ENCODE data around the gene CSMD2. TPM values are rescaled to one million over a fixed set of nuclear protein-coding genes. Genes with fewer than 3 reads are reported as not detected.

The CSMD2 gene
- total RNA-seq, 5 donors from 2014 or later (not counting 1 experiment from before 2014, with no cell fraction given): 0.03 TPM; not detected in 4

- Mint-ChIP-seq H3K36me3 (no peaks in the 10 kb centered on the region), H3K9me3 (peaks cover 0 to 7% (median under 1%) of the 10 kb centered on the region in 3 donors), H3K4me3 (no peak overlapping the region), H3K27ac (no peak overlapping the region), H3K4me1 (no peaks in the 10 kb centered on the region), H3K27me3 (peaks cover 19 to 31% of the 10 kb centered on the region in 2 donors)
- CTCF ChIA-PET: no interaction called here
- no peaks in the 10 kb centered on the region for H3K4me1 ChIP-seq (ENCODE audit: control insufficient read depth in 1 of 2, extremely low read depth in 1 of 2, insufficient read depth in 2 of 2, low read length in 2 of 2)
- DNase-seq: no peak
- no CpG with 5 or more reads among the region's 1 CpG for WGBS (ENCODE audit: insufficient coverage)
- no peaks in the 10 kb centered on the region for H3K36me3 ChIP-seq (ENCODE audit: control insufficient read depth in 2 of 2, extremely low read depth in 1 of 2, insufficient read depth in 1 of 2, low read length in 1 of 2)
- H3K27ac ChIP-seq (ENCODE audit: low read length): no peak overlapping the region
- H3K4me3 ChIP-seq (ENCODE audit: control insufficient read depth in 1 of 2, extremely low read depth in 1 of 2, low read length in 1 of 2): no peak overlapping the region
- ATAC-seq (replicated peaks in 1 of 4): no peak
- POLR2A ChIA-PET: no interaction called here
- no peaks in the 10 kb centered on the region for H3K9me3 ChIP-seq
- peaks cover 0 to 17% of the 10 kb centered on the region in 2 experiments for H3K27me3 ChIP-seq (replicated peaks in 1 of 2; ENCODE audit: control insufficient read depth in 2 of 2, extremely low read depth in 1 of 2, insufficient read depth in 2 of 2, low read length in 1 of 2)
These were observed 110.1 kb downstream of the CSMD2 start for GRCh38 chr1:34054920-34055319.

- CTCF ChIA-PET: no interaction called here
- POLR2A ChIA-PET: no interaction called here
- ATAC-seq (replicated peaks in 1 of 4): no peak
- H3K9me3 Mint-ChIP-seq: peaks cover 0 to 7% (median 5%) of the 10 kb centered on the region in 3 donors
- H3K4me3 Mint-ChIP-seq: no peak overlapping the region
- Histone ChIP-seq H3K4me3 (ENCODE audit: control insufficient read depth in 1 of 2, extremely low read depth in 1 of 2, low read length in 1 of 2) (no peak overlapping the region), H3K36me3 (ENCODE audit: control insufficient read depth in 2 of 2, extremely low read depth in 1 of 2, insufficient read depth in 1 of 2, low read length in 1 of 2) (no peaks in the 10 kb centered on the region), H3K27ac (ENCODE audit: low read length) (no peak overlapping the region), H3K4me1 (ENCODE audit: control insufficient read depth in 1 of 2, extremely low read depth in 1 of 2, insufficient read depth in 2 of 2, low read length in 2 of 2) (no peaks in the 10 kb centered on the region), H3K27me3 (replicated peaks in 1 of 2; ENCODE audit: control insufficient read depth in 2 of 2, extremely low read depth in 1 of 2, insufficient read depth in 2 of 2, low read length in 1 of 2) (peaks cover 0 to 14% of the 10 kb centered on the region in 2 experiments), H3K9me3 (no peaks in the 10 kb centered on the region)
- WGBS (ENCODE audit: insufficient coverage): 100% methylated on average over 1 of the region's 2 CpGs
- H3K4me1 Mint-ChIP-seq: no peaks in the 10 kb centered on the region
- H3K27me3 Mint-ChIP-seq: peaks cover 12 to 21% of the 10 kb centered on the region in 2 donors
- H3K27ac Mint-ChIP-seq: no peak overlapping the region
- no peak for DNase-seq
- no peaks in the 10 kb centered on the region for H3K36me3 Mint-ChIP-seq
These were observed 111.4 kb downstream of the CSMD2 start for GRCh38 chr1:34053660-34054059.

DNA sequence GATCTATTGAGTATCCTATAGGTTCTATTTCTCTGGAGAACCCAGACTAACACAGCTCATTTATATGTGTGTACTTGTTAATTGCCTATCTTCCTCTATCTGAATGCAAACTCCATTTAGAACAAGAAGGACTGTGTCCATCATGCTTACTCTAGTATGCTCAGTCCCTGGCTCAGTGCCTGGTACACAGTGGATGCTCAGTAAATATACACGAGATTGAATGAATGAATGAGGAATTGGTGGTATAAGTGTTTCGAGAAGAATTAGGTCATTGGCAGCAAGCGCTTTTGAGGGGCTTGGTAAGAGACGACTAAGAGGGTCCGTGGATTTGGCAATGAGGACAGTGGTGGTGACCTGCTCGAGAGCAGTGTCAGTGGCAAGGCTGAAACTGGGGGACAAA is 112.5 kb downstream of the CSMD2 start:
- peaks cover 0 to 7% (median 5%) of the 10 kb centered on the region in 3 donors for H3K9me3 Mint-ChIP-seq
- POLR2A ChIA-PET: no interaction called here
- H3K4me1 Mint-ChIP-seq: no peaks in the 10 kb centered on the region
- H3K4me3 Mint-ChIP-seq: no peak overlapping the region
- ATAC-seq (replicated peaks in 1 of 4) (no peak), DNase-seq (no peak)
- no peaks in the 10 kb centered on the region for H3K4me1 ChIP-seq (ENCODE audit: control insufficient read depth in 1 of 2, extremely low read depth in 1 of 2, insufficient read depth in 2 of 2, low read length in 2 of 2)
- 83% methylated on average over 5 of the region's 6 CpGs for WGBS (ENCODE audit: insufficient coverage)
- no peak overlapping the region for H3K4me3 ChIP-seq (ENCODE audit: control insufficient read depth in 1 of 2, extremely low read depth in 1 of 2, low read length in 1 of 2)
- peaks cover 0 to 6% of the 10 kb centered on the region in 2 experiments for H3K27me3 ChIP-seq (replicated peaks in 1 of 2; ENCODE audit: control insufficient read depth in 2 of 2, extremely low read depth in 1 of 2, insufficient read depth in 2 of 2, low read length in 1 of 2)
- H3K9me3 ChIP-seq: no peaks in the 10 kb centered on the region
- CTCF ChIA-PET: no interaction called here
- H3K27me3 Mint-ChIP-seq: peaks cover 6 to 11% of the 10 kb centered on the region in 2 donors
- no peak overlapping the region for H3K27ac ChIP-seq (ENCODE audit: low read length)
- no peaks in the 10 kb centered on the region for H3K36me3 ChIP-seq (ENCODE audit: control insufficient read depth in 2 of 2, extremely low read depth in 1 of 2, insufficient read depth in 1 of 2, low read length in 1 of 2)
- H3K27ac Mint-ChIP-seq: no peak overlapping the region
- H3K36me3 Mint-ChIP-seq: no peaks in the 10 kb centered on the region

- no peak overlapping the region for H3K4me3 Mint-ChIP-seq
- DNase-seq: no peak
- no peak overlapping the region for H3K27ac Mint-ChIP-seq
- no CpG with 5 or more reads among the region's 3 CpGs for WGBS (ENCODE audit: insufficient coverage)
- H3K9me3 Mint-ChIP-seq: peaks cover 0 to 7% (median 5%) of the 10 kb centered on the region in 3 donors
- H3K27me3 ChIP-seq (replicated peaks in 1 of 2; ENCODE audit: control insufficient read depth in 2 of 2, extremely low read depth in 1 of 2, insufficient read depth in 2 of 2, low read length in 1 of 2): no peaks in the 10 kb centered on the region
- H3K9me3 ChIP-seq: no peaks in the 10 kb centered on the region
- peaks cover 5 to 18% of the 10 kb centered on the region in 2 donors for H3K27me3 Mint-ChIP-seq
- CTCF ChIA-PET: interaction anchor here in 1 of 2 donors (0.5 kb wide), 1 partner anchor 515 kb away, joined by 3 read pairs; no protein-coding TSS in a partner anchor
- no peak for ATAC-seq (replicated peaks in 1 of 4)
- H3K4me1 Mint-ChIP-seq: no peaks in the 10 kb centered on the region
- no peak overlapping the region for H3K27ac ChIP-seq (ENCODE audit: low read length)
- POLR2A ChIA-PET: no interaction called here
- no peaks in the 10 kb centered on the region for H3K36me3 ChIP-seq (ENCODE audit: control insufficient read depth in 2 of 2, extremely low read depth in 1 of 2, insufficient read depth in 1 of 2, low read length in 1 of 2)
- no peak overlapping the region for H3K4me3 ChIP-seq (ENCODE audit: control insufficient read depth in 1 of 2, extremely low read depth in 1 of 2, low read length in 1 of 2)
- H3K36me3 Mint-ChIP-seq: no peaks in the 10 kb centered on the region
- no peaks in the 10 kb centered on the region for H3K4me1 ChIP-seq (ENCODE audit: control insufficient read depth in 1 of 2, extremely low read depth in 1 of 2, insufficient read depth in 2 of 2, low read length in 2 of 2)
These were observed 114.1 kb downstream of the CSMD2 start for GRCh38 chr1:34050709-34051485.

GRCh38 chr1:34049994-34050393 is 115.0 kb downstream of the CSMD2 start:
- CTCF ChIA-PET: no interaction called here
- no peaks in the 10 kb centered on the region for H3K4me1 Mint-ChIP-seq
- H3K36me3 Mint-ChIP-seq: no peaks in the 10 kb centered on the region
- peaks cover 0 to 7% (median 5%) of the 10 kb centered on the region in 3 donors for H3K9me3 Mint-ChIP-seq
- H3K27ac ChIP-seq (ENCODE audit: low read length): no peak overlapping the region
- 43% methylated on average over 1 of the region's 1 CpG for WGBS (ENCODE audit: insufficient coverage)
- peaks cover 5 to 18% of the 10 kb centered on the region in 2 donors for H3K27me3 Mint-ChIP-seq
- no peaks in the 10 kb centered on the region for H3K9me3 ChIP-seq
- ATAC-seq (replicated peaks in 1 of 4): no peak
- H3K4me1 ChIP-seq (ENCODE audit: control insufficient read depth in 1 of 2, extremely low read depth in 1 of 2, insufficient read depth in 2 of 2, low read length in 2 of 2): no peaks in the 10 kb centered on the region
- POLR2A ChIA-PET: no interaction called here
- H3K27ac Mint-ChIP-seq: no peak overlapping the region
- no peak for DNase-seq
- no peaks in the 10 kb centered on the region for H3K27me3 ChIP-seq (replicated peaks in 1 of 2; ENCODE audit: control insufficient read depth in 2 of 2, extremely low read depth in 1 of 2, insufficient read depth in 2 of 2, low read length in 1 of 2)
- no peak overlapping the region for H3K4me3 Mint-ChIP-seq
- H3K4me3 ChIP-seq (ENCODE audit: control insufficient read depth in 1 of 2, extremely low read depth in 1 of 2, low read length in 1 of 2): no peak overlapping the region
- H3K36me3 ChIP-seq (ENCODE audit: control insufficient read depth in 2 of 2, extremely low read depth in 1 of 2, insufficient read depth in 1 of 2, low read length in 1 of 2): no peaks in the 10 kb centered on the region

DNA sequence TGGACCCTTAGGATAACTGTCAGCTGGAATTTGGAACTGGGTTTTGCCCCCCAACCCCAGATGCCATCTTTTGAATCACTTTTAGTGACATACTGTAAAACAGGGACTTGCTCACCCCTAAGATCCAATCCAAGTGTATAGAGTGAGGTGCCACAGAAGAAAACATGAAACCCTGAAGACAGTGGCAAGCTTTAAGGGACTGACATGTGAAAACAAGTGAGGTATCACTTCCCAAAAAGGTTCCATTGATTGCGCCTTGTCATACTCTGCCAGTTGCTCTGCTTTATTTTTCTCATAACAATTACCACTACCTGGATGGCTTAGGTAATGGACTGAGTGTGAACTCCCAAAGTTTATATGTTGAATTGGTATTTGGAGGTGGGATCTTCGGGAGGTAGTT is 115.6 kb downstream of the CSMD2 start:
- CTCF ChIA-PET: no interaction called here
- no peaks in the 10 kb centered on the region for H3K4me1 Mint-ChIP-seq
- POLR2A ChIA-PET: no interaction called here
- Histone ChIP-seq H3K36me3 (ENCODE audit: control insufficient read depth in 2 of 2, extremely low read depth in 1 of 2, insufficient read depth in 1 of 2, low read length in 1 of 2) (no peaks in the 10 kb centered on the region), H3K27ac (ENCODE audit: low read length) (no peak overlapping the region), H3K4me1 (ENCODE audit: control insufficient read depth in 1 of 2, extremely low read depth in 1 of 2, insufficient read depth in 2 of 2, low read length in 2 of 2) (no peaks in the 10 kb centered on the region), H3K27me3 (replicated peaks in 1 of 2; ENCODE audit: control insufficient read depth in 2 of 2, extremely low read depth in 1 of 2, insufficient read depth in 2 of 2, low read length in 1 of 2) (no peaks in the 10 kb centered on the region), H3K9me3 (no peaks in the 10 kb centered on the region), H3K4me3 (ENCODE audit: control insufficient read depth in 1 of 2, extremely low read depth in 1 of 2, low read length in 1 of 2) (no peak overlapping the region)
- no peaks in the 10 kb centered on the region for H3K36me3 Mint-ChIP-seq
- no CpG with 5 or more reads among the region's 2 CpGs for WGBS (ENCODE audit: insufficient coverage)
- H3K27ac Mint-ChIP-seq: no peak overlapping the region
- H3K9me3 Mint-ChIP-seq: peaks cover 0 to 7% (median 5%) of the 10 kb centered on the region in 3 donors
- DNase-seq: no peak
- H3K4me3 Mint-ChIP-seq: no peak overlapping the region
- H3K27me3 Mint-ChIP-seq: peaks cover 5 to 18% of the 10 kb centered on the region in 2 donors
- no peak for ATAC-seq (replicated peaks in 1 of 4)
